ENCODE data around the gene SLC19A1. TPM values are rescaled to one million over a fixed set of nuclear protein-coding genes. Genes with fewer than 3 reads are reported as not detected.

Gene SLC19A1
- total RNA-seq, 1 experiment from 2014 or later: 25.5 TPM

DNA sequence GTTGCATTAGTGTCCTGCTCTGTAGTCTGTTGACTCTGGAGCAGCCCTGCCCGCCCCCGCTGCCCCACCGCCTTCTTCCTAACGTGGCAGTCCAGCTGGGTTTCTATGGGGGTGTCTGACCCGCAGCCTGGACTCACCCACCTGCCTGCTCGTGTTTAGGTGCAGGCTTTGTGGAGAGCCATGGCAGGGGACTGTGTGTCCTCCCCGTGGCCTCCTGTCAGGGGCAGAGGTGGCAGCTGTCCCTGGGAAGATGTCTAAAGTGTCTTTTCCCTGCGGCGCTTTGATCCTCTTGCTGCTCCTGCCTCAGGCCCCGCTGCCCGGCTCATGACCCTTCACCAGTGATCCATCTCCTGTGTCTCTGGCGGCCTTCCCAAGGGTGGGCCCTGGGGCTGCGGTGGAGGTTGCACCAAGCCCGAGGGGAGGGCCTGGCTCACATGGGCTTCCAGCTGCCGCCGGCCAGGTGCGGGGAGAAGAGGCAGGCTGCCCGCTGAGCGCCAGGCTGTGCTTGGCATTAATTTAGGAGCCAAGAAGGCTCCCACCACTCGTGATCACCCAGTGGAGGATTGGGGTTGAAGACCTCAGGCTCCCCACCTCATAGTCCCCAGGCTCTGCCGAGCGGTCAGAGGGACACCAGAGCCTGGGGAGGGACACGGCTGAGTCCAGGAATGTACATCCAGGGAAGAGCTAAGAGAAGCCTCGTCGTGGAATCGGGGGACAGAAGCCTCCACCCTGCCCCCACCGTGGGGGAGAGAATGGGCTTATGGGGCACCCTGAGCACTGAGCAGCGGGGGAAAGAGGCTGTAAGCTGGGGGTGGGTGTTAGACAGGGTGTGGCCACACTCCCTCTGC lies 93.2 kb downstream of the SLC19A1 start:
- in situ Hi-C loops (cut with HindIII; ENCODE audit: low pct_unique_long_range_greater_than_20kb, low sequenced_read_pairs): no loop called here
- no peak for DNase-seq (ENCODE audit: low read depth)

DNA sequence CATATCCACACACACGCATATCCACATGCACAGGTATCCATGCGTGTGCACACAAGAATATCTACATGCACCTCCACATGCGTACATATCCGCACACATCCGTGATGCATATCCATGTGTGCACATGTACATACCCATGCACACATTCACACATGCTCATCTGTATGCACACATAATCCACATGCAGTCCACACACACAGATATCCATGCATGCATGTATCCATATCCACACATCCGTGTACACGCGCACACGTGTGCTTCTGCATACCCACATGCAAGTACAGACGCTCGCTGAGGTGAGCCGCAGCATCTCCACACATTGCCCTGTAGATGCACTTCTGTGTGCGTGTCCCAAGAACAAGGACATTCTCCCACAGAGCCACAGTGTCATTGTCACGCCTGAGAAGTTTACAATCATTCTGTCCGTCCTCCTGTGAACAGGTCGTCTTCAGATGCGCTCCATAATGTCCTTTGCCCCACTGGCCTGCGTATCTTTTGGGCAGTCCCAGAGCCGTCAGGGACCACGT lies 93.9 kb downstream of the SLC19A1 start:
- in situ Hi-C loops (cut with HindIII; ENCODE audit: low pct_unique_long_range_greater_than_20kb, low sequenced_read_pairs): no loop called here
- DNase-seq (ENCODE audit: low read depth): no peak

Other genes with a start within 250 kb of the SLC19A1 start
- gene COL18A1, start 137.3 kb downstream of the SLC19A1 start, total RNA-seq (2014; rRNA removed; shearing (Covaris generic); ENCODE audit: low replicate concordance): 809 and 838 TPM in 2 replicates
- gene PCBP3, start 101.3 kb upstream of the SLC19A1 start, total RNA-seq (2014; rRNA removed; shearing (Covaris generic); ENCODE audit: low replicate concordance): not detected in 2 replicates

Data from Caki2 (cell line).